GM19438 (cell line): Measurements from ENCODE around the gene PRLR.
"Not testable (repeated sequence)": the region's sequence is repeated elsewhere in the genome, so short reads cannot be mapped to it uniquely, and the experiment has no call there.

Experiments used
- ATAC-seq: cut with Tn5 transposase; IDR thresholded peaks from one replicate; pipeline ENCODE4 v1.9.1; 2021; ENCODE audit warnings: low read depth; ENCODE audit not compliant: unreplicated experiment

Gene PRLR

DNA sequence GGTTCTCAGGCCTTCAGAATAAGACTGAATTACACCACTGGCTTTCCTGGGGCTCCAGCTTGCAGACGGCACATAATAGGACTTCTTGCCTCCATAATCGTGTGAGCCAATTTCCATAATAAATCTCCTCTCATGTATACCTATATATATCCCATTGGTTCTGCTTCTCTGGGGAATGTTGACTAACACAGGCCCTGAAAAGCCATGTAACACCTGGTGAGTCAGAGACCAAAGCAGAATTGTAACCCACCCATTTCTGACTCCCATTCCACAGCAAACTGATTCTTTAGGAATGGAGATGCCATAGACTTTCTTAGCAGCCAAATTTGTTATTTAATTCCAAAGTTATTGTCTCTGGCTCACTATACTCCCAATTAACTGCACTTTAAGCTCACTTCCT is 97.1 kb downstream of the PRLR start:
- ATAC-seq = no peak

GRCh38 chr5:35131723-35132122 is 98.6 kb downstream of the PRLR start:
- ATAC-seq = no peak

GRCh38 chr5:35129921-35130485 is 100.3 kb downstream of the PRLR start:
- ATAC-seq = no peak

DNA sequence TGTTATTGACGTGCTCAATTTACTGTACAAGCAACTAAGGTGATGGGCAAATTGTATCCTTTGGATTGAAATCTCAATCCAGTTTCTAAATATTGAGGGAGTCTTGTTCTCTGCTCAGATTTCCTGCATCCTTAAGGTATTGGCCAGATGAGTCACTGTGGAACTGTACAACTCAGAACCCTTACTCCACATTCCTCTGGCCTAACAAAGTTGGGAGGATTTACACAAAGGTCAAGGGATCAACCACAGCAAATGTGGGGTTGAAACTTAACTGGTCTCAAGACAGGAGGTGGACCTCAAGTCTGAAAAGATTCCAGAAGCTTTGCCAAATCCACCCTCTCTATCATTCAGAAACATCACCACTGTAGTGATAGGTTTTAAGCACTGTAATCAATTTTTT is 101.0 kb downstream of the PRLR start:
- no peak for ATAC-seq

DNA sequence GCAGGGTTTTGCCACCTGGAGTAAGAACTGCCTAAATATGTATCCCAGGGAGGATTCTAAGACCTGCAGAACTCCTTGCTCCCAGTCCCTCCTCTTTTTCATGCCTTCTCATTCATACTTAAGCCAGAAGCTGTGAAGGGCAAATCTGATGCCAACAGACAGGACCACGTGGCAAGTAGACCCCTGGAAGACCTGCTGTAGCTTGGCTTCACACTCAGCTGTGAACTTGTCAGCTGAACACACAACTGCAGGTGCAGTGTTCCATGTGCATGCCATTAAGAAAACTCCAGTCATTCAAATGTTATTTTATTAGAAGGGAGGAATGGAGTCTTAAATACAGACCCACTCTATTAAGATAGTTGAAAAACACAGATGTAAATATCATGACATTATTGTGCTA is 103.3 kb downstream of the PRLR start:
- ATAC-seq = no peak

GRCh38 chr5:35125746-35126145 is 104.5 kb downstream of the PRLR start:
- ATAC-seq = no peak

- no peak for ATAC-seq
Observed at GRCh38 chr5:35124932-35125331, 105.4 kb downstream of the PRLR start.

GRCh38 chr5:35122819-35123218 is 107.5 kb downstream of the PRLR start:
- no peak for ATAC-seq

DNA sequence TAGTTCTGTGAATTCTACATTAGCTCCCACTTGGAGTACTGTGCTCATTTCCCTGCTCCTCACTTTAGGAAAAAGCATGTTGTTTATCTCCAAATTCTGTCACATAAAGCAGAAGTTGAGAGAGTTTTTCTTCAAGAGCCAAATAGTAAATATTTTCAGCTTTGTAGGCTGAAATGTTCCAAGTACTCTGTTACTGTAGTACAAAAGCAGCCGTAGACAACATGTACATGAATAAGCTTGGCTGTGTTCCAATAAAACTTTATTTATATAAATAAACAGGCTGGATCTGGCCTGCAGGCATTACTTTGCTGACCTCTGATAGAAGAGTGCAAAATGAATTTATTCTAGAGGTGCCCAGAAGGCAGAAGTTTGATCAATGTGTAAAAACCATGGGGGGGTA is 109.6 kb downstream of the PRLR start:
- ATAC-seq = no peak

- no peak for ATAC-seq
Observed at GRCh38 chr5:35117967-35118366, 112.3 kb downstream of the PRLR start.

GRCh38 chr5:35115920-35116319 is 114.4 kb downstream of the PRLR start:
- no peak for ATAC-seq

DNA sequence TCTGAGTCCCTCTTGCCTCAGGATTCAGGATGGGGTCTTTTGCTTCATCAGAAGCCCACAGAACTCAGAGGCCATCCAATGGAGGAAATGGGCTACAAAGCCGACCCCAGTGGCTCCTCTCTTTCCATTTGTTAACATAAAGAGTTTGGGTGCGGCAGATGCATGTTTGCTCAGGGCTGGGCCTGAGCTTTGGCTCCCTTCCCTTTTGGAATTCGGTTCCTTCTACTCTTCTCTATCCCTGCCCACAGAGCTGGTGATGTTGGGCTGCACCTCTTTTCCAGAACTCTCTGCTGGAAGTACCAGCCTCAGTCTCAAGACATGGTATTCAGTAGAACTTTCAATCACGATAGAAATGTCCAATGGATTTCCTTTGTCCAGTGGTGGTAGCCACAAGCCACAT is 115.6 kb downstream of the PRLR start:
- ATAC-seq = no peak

- ATAC-seq = no peak
Observed at GRCh38 chr5:35112300-35112699, 118.0 kb downstream of the PRLR start.

DNA sequence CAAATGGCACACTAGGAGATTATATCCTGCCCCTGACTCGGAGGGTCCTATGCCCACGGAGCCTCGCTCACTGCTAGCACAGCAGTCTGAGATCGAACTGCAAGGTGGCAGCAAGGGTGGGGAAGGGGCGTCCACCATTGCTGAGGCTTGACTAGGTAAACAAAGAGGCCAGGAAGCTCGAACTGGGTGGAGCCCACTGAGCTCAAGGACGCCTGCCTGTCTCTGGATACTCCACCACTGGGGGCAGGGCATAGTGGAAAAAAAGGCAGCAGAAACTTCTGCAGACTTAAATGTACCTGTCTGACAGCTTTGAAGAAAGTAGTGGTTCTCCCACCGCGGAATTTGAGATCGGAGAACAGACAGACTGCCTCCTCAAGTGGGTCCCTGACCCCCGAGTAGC is 125.7 kb downstream of the PRLR start:
- not testable (repeated sequence) for ATAC-seq

DNA sequence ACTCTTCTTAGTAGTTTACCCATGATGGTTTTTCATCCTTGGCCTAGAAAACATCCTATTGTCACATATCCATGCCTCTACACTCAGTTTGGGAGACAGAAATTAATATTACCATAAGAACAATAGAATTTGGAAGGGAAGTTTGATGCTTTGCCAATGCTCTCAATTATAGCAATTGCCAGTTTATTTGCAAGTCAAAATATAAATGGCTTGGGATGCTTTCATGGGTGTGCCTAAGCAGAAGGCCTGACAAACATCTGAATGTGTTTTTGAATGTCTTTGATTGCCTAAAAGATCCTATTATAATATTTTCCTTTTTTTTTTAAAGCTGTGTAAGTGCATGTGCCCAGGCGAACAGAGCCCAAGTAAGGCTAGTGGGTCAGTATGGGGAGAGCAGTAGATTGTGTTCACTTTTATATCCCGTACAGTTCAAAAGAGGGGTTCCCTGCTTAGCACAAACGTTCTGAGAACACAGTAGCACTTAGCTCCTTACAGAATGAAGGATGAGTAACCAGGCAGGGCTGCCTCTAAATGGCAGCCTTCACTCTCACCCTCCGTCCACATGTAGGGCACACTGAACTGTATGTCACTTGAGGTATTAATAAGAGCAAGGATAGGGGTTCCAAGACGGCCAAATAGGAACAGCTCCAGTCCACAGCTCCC is 126.5 kb downstream of the PRLR start:
- ATAC-seq = no peak

DNA sequence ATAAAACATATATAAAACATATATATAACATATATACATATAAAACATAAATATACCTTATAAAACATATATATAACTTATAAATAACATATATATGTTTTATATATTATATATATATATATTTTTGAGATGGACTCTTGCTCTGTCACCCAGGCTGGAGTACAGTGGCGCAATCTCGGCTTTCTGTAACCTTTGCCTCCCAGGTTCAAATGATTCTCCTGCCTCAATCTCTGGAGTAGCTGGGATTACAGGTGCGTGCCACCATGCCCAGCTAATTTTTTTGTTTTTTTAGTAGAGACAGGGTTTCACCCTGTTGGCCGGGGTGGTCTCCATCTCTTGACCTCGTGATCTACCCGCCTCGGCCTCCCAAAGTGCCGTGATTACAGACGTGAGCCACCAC is 128.6 kb downstream of the PRLR start:
- ATAC-seq = not testable (repeated sequence)

GRCh38 chr5:35101016-35101415 is 129.3 kb downstream of the PRLR start:
- ATAC-seq = no peak

DNA sequence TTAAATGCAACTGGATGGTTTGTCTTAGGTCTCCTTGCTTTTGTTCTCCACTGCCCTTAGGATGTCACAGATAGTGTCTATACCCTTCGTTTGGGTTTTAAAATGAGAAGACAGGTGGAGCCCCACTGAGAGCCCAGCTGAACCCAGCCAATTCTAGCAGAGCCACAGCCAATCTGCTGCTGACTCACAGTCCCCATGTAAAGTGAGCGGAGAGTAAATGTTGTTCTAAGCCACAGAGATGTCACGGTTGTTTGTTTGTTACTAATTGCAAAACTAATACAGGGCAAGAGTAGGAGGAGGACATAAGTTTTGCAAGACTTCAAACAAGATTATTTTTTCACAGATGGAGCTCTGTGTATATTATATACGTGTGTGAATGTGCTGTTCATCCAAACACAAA is 132.1 kb downstream of the PRLR start:
- no peak for ATAC-seq

DNA sequence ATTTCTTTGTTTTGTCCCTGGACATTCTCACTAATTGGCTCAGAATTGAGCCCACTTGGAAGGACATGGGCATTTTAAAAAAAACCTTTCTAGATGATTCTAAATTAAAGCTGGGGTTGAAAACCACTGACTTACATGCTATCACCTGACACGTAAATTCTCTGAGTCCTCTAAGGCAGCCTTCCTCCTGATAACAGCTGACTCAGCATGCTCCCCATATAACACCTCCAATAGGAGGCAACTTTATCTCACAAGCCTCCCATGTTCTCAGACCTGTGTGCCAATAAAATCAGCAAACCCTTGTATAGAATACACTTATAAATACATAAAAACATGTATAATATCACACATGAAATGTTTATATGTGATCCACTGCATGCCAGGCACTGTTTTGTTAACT is 133.4 kb downstream of the PRLR start:
- ATAC-seq = no peak

DNA sequence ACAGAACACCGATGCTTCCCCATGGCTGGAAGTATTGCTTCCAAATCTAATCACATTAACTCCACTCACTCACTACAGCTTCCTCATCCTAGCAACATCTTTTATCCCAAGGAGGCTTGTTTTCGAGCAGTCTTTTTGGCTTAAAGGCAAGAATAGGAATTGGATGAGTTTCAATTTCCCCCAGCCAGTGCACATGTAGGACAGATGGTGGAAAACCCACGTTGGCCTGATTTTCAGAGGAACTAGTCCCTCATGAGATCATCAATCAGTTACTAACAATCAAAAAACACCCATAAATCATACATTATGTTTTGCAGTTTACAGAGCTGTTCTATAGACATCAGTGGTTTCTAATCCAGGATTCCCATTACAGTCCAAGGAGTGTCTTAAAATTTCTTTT is 134.1 kb downstream of the PRLR start:
- ATAC-seq = no peak

- ATAC-seq = no peak
Observed at GRCh38 chr5:35095366-35095765, 134.9 kb downstream of the PRLR start.

DNA sequence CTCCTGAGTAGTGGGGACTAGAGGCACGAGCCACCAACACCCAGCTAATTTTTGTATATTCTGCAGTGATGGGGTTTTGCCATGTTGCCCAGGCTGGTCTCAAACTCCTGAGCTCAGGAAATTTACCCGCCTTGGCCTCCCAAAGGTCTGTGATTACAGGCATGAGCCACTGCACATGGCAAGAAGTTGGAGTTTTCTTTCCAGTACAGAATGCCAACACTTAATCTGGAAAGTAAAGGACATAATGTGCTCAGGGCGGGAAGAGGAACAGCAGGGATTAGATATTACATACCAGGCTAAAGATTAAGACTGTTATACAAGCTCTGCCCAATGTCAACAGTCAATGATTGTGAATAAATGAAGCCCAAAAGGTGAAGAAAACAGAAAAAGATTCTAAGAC is 135.3 kb downstream of the PRLR start:
- ATAC-seq = no peak

GRCh38 chr5:35092703-35093102 is 137.6 kb downstream of the PRLR start:
- ATAC-seq = no peak
